DOHH2 (cell line): ENCODE results near the gene TGM3.

Source experiments
- H3F3A ChIP-seq: fragments of 200-600 bp; sonication (generic), shearing (Covaris generic); 2 replicates; pipeline ENCODE4 v1.6.0; 2016; ENCODE audit warnings: antibody characterized with exemption, mild to moderate bottlenecking; ENCODE audit not compliant: control insufficient read depth, insufficient read depth
- H3K27ac ChIP-seq: fragments of 200-600 bp; sonication (generic); 2 replicates; pipeline ENCODE4 v1.5.1; 2014; ENCODE audit warnings: low read depth, mild to moderate bottlenecking, low read length, moderate library complexity
- H3K27me3 ChIP-seq: fragments of 200-600 bp; sonication (generic); 2 replicates; pipeline ENCODE4 v1.6.1; 2014; ENCODE audit warnings: mild to moderate bottlenecking, low read length, mixed read lengths; ENCODE audit not compliant: control insufficient read depth
- H3K36me3 ChIP-seq: fragments of 200-600 bp; sonication (generic); 2 replicates; pipeline ENCODE4 v1.6.1; 2014; ENCODE audit warnings: mild to moderate bottlenecking, low read length, moderate library complexity, mixed read lengths; ENCODE audit not compliant: control insufficient read depth
- H3K4me1 ChIP-seq: fragments of 200-600 bp; sonication (generic); 2 replicates; pipeline ENCODE4 v1.6.1; 2014; ENCODE audit warnings: mild to moderate bottlenecking, low read length, mixed read lengths; ENCODE audit not compliant: control insufficient read depth
- H3K4me2 ChIP-seq: fragments of 200-600 bp; sonication (generic); 2 replicates; pipeline ENCODE4 v1.6.0; 2014; ENCODE audit warnings: mild to moderate bottlenecking, low read length, moderate library complexity
- H3K4me3 ChIP-seq: fragments of 200-600 bp; sonication (generic); 2 replicates; pipeline ENCODE4 v1.5.1; 2014; ENCODE audit warnings: mild to moderate bottlenecking, low read length, mixed read lengths
- H3K79me2 ChIP-seq: fragments of 200-600 bp; sonication (generic); 2 replicates; pipeline ENCODE4 v1.6.1; 2014; ENCODE audit warnings: mild to moderate bottlenecking, low read length, mixed read lengths; ENCODE audit not compliant: control insufficient read depth
- H3K9me2 ChIP-seq: fragments of 200-600 bp; sonication (generic); replicated peaks from 2 replicates; pipeline ENCODE4 v1.6.1; 2014; ENCODE audit warnings: mild to moderate bottlenecking, low read length, mixed read lengths; ENCODE audit not compliant: control insufficient read depth
- H3K9me3 ChIP-seq: fragments of 200-600 bp; sonication (generic); 2 replicates; pipeline ENCODE4 v1.6.1; 2014; ENCODE audit warnings: antibody characterized with exemption, low read length, mixed read lengths; ENCODE audit not compliant: control insufficient read depth, insufficient read depth
- H4K20me1 ChIP-seq: fragments of 200-600 bp; sonication (generic); 2 replicates; pipeline ENCODE4 v1.6.0; 2014; ENCODE audit warnings: low read depth, mild to moderate bottlenecking, antibody characterized with exemption, low read length, moderate library complexity; ENCODE audit not compliant: control insufficient read depth, insufficient read depth
- CTCF ChIP-seq: fragments of 200-600 bp; sonication (generic); IDR thresholded peaks from one replicate; pipeline ENCODE4 v1.5.1; 2014; ENCODE audit warnings: antibody characterized with exemption, mild to moderate bottlenecking, low read depth, low read length; ENCODE audit not compliant: poor library complexity, severe bottlenecking
- EZH2phosphoT487 ChIP-seq: fragments of 200-600 bp; sonication (generic); IDR thresholded peaks from 2 replicates; pipeline ENCODE4 v1.6.1; 2017; ENCODE audit warnings: borderline replicate concordance, mild to moderate bottlenecking, antibody characterized with exemption, low read length, moderate library complexity, mixed read lengths

The TGM3 gene

GRCh38 chr20:2255926-2256531 is 39.8 kb upstream of the TGM3 start:
- H3K36me3 ChIP-seq = no peaks in the 10 kb centered on the region
- no peaks in the 10 kb centered on the region for H4K20me1 ChIP-seq
- no peaks in the 10 kb centered on the region for H3K4me1 ChIP-seq
- H3K9me2 ChIP-seq = no peaks in the 10 kb centered on the region
- TF ChIP-seq CTCF (no peak), EZH2phosphoT487 (no peak)
- H3K27me3 ChIP-seq = no peaks in the 10 kb centered on the region
- no peaks in the 10 kb centered on the region for H3K79me2 ChIP-seq
- H3K4me3 ChIP-seq = no peak overlapping the region
- H3K4me2 ChIP-seq = no peak overlapping the region
- no peak overlapping the region for H3K27ac ChIP-seq
- no peaks in the 10 kb centered on the region for H3F3A ChIP-seq
- no peaks in the 10 kb centered on the region for H3K9me3 ChIP-seq

GRCh38 chr20:2259731-2260130 is 36.1 kb upstream of the TGM3 start:
- Histone ChIP-seq H4K20me1 (no peaks in the 10 kb centered on the region), H3K36me3 (no peaks in the 10 kb centered on the region), H3K27ac (no peak overlapping the region), H3K4me3 (no peak overlapping the region), H3K4me2 (no peak overlapping the region), H3K9me2 (no peaks in the 10 kb centered on the region), H3K27me3 (no peaks in the 10 kb centered on the region), H3K79me2 (no peaks in the 10 kb centered on the region), H3K4me1 (no peaks in the 10 kb centered on the region), H3F3A (no peaks in the 10 kb centered on the region), H3K9me3 (no peaks in the 10 kb centered on the region)
- TF ChIP-seq EZH2phosphoT487 = no peak
- no peak for TF ChIP-seq CTCF

GRCh38 chr20:2260250-2260649 is 35.6 kb upstream of the TGM3 start:
- Histone ChIP-seq H3K36me3 (no peaks in the 10 kb centered on the region), H3K79me2 (no peaks in the 10 kb centered on the region), H3K9me3 (no peaks in the 10 kb centered on the region), H3K27me3 (no peaks in the 10 kb centered on the region), H3K9me2 (no peaks in the 10 kb centered on the region), H3F3A (no peaks in the 10 kb centered on the region), H3K4me1 (no peaks in the 10 kb centered on the region), H3K27ac (no peak overlapping the region), H4K20me1 (no peaks in the 10 kb centered on the region), H3K4me3 (no peak overlapping the region), H3K4me2 (no peak overlapping the region)
- no peak for TF ChIP-seq EZH2phosphoT487
- TF ChIP-seq CTCF = no peak
